Dermis microvascular lymphatic vessel endothelial cell (primary cell): ENCODE measurements around the gene SMTNL2. TPM values are rescaled to one million over a fixed set of nuclear protein-coding genes. Genes with fewer than 3 reads are reported as not detected.

Experiments used
- DNase-seq, 2 donors: peaks; one replicate each; pipeline versions ENCODE4 v3.0.0 to v3.0.0-alpha.2; 2010; ENCODE audit warnings: low read depth in 2 of 2
- total RNA-seq: library from RNA; depleted of rRNA; stranded (reverse); fragments of >200 nt; gene quantifications from 2 replicates; pipeline ENCODE4 v1.2.1, GENCODE V29; 2014

Gene SMTNL2
- total RNA-seq = not detected in 2 replicates

DNA sequence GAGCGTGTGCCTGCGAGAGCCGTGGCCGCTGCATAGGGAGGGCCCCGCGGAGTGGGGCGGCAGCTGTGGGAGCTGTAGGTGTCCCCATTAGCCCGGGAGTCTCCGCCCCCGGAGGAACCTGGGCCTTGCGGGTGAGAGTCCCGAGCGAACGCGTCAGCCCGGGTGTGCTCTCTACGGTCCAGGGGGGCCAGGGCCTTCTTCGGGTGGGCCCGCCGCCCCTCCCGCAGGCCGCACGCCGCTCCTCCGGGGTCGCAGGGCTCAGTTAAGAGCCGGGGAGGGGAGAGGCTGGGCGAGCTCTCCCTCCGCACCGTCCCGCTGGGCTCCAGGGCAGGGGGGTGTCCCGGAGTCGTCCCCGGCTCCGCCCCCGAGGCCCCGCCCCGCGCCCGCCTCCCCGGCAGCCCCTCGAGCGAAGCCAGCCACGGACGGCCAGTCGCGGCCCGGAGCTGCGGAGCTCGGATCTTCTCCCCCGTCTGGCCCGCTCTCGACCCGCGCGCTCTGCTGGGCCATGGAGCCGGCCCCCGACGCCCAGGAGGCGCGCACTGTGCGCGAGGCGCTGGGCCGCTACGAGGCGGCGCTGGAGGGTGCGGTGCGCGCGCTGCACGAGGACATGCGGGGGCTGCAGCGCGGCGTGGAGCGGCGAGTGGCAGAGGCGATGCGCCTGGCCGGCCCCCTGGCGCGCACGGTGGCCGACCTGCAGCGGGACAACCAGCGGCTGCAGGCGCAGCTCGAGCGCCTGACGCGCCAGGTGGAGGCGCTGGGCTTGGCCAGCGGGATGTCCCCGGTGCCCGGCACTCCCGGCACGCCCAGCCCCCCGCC, at the start of gene SMTNL2:
Gene SMTNL2 (plus strand): TSS at position 429 of the 816 bp plus-strand sequence. CDS start 77 bp downstream, at position 506.
- peak in 1 of 2 donors; percentile 7 for DNase-seq

GRCh38 chr17:4534928-4535666, 49.2 kb upstream of the SMTNL2 start:
- no peak for DNase-seq

GRCh38 chr17:4535667-4536258, 48.6 kb upstream of the SMTNL2 start:
- DNase-seq = no peak

DNA sequence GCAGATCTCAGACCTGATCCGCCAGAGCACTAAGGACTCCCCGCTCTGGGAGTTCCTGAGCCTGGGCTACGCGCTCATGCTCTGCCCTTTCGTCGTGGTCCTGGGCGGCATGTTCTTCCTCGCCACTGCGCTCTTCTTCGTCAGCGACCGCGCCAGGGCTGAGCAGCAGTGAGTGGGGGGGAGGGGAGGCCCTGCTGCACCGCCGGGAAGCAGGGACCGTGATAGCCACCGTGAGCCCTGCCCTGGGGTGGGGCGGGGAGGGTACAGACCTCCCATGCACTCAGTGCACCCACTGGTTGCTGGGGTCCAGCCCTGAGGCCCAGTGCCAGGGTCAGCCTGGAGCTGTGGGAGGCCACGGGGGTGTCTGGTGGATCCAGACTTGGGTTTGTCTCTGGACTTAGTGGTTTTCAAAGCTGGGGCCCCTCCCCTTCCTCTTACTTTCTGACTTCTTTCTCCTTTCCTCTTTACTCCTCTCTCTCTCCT, 48.0 kb upstream of the SMTNL2 start:
- DNase-seq = no peak

DNA sequence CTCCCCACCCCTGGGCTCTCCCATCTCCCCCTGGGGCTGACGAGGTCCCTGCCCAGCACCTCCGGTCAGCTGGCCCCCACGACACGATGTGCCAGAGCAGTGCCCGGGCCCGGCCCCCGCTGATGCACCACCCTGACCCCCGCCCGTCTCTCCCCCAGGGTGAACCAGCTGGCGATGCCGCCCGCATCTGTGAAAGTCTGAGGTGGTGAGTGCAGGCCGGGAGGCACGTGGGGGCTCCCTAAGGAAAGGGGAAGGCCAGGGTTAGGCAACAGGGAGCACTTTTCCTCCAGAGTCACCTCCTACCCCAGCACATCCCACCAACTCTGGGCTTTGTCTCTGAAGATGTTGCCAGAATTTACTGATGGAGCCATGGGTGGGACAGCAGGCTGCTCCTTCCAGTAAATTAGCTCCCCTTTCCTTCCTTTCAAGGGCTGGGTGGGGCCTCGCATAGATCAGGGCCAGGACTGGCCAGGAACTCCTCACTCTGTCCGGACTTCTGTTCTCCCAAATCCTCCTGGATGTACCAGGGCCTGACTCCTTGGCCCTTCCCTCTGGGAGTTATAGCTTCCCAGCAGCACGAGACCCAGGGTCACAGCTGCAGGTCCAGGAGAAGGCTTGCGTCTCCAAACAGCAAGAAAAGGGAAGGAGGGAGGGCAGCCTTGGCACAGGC, 47.5 kb upstream of the SMTNL2 start:
- no peak for DNase-seq

- DNase-seq = no peak
Observed at GRCh38 chr17:4537451-4538235, 46.7 kb upstream of the SMTNL2 start.

GRCh38 chr17:4538236-4539002, 45.9 kb upstream of the SMTNL2 start:
- DNase-seq = no peak

DNA sequence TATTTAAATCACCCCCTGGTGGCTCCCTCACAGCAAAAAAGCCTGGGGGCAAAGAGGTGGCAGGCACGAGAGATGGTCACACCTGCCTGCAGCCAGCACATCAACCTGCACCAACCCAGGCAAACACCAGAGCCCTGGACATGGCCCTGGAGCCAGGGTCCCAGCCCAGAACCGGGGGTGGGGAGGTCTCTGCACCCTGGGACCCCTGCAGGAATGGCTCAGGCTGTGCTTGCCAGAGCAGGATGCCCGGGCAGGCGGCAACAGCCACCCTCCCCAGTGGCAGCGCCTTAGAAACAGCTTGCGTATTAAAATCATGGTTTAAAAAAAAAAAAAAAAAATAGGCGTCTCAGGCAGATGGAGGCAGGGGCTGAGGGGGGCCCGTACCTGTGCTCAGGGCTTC, 45.3 kb upstream of the SMTNL2 start:
- DNase-seq = no peak

- no peak for DNase-seq
Observed at GRCh38 chr17:4539576-4540223, 44.6 kb upstream of the SMTNL2 start.

DNA sequence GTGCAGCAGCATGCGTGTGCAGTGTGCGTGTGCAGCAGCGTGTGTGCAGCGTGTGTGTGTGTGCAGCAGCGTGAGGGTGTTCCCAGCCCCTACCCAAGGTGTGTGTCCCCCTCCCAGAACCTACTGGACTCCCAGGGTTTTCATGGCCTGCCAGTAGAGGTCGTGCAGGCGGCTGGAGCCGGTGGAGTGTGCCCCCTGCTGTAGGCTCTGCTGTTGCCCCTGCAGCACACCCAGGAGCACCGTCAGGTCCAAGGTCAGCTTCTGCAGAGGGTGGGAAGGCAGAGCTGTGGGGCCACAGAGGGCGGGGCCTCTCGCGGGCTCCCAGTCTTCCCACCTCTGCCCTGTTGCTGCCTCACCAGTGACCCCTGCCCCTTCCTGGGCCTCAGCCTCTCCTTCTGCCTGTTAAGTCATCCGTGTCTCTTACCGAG, 44.1 kb upstream of the SMTNL2 start:
- DNase-seq = peak in 1 of 2 donors; percentile 62

DNA sequence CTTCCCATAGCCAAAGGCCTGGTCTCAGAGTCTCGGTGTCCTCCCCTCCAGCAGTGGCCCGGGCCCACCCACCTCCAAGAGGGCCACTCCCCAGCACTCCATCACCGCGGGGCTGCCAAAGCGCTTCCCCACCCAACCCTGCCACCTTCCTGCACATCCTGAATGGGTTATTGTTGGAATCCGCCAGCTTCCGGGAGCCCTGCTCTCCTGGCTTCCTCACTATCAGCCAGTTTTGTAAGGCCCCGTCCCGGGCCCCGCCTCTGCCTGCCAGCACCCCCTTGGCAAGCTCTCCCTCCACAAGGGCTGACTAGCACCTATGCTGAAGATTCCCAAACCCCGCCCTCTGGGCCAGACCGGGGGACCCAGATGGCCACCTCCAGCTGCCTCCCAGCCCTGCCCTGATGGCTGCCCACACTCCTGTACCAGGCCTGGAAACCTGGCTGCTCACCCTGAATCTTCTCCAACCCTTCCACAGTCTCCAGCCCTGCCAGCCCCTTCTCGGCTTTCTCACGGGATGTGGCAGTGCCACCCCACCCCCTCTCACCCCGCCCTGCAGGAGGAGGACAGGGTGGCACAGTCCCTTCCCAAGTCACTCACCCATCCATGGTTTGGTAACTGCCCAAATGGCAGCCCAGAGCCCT, 43.5 kb upstream of the SMTNL2 start:
- peak in 1 of 2 donors; percentile 58 for DNase-seq

- no peak for DNase-seq
Observed at GRCh38 chr17:4541328-4542002, 42.9 kb upstream of the SMTNL2 start.

DNA sequence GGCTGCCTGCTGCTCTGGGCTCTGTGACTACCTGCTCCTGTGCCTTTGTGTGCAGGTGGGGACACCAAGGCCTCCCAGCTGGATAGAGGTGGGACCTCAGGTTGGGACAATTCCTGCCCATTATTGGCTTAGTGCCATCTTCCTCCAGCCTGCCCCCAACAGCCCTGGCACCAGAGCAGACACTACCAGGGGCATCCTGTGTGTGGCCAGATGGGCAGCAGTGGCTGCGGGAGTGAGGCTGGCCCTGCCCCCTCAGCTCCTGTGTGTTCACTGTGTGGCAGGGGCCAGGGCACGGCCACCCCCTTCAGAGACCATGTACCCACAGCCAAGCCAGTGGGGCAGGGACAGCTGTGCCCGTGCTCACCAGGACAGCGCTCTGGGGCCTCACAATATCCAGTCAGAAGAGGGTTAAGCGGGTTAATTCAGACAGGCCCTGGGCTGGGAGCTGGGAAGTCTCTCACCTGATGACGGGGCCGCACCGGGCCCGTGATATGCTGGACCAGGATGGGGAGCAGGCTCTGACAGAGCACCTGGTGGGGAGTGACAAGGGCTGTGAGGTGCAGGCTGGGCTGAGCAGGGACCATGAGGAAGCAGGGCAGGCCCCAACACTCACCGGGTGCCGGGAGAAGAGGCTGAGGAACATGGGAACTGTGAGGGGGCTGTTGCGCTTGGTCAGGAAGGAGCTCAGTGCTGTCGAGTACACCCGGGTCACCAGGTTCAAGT, 42.2 kb upstream of the SMTNL2 start:
- no peak for DNase-seq

- DNase-seq = no peak
Observed at GRCh38 chr17:4542726-4543191, 41.6 kb upstream of the SMTNL2 start.

- DNase-seq = no peak
Observed at GRCh38 chr17:4543557-4544026, 40.7 kb upstream of the SMTNL2 start.

DNA sequence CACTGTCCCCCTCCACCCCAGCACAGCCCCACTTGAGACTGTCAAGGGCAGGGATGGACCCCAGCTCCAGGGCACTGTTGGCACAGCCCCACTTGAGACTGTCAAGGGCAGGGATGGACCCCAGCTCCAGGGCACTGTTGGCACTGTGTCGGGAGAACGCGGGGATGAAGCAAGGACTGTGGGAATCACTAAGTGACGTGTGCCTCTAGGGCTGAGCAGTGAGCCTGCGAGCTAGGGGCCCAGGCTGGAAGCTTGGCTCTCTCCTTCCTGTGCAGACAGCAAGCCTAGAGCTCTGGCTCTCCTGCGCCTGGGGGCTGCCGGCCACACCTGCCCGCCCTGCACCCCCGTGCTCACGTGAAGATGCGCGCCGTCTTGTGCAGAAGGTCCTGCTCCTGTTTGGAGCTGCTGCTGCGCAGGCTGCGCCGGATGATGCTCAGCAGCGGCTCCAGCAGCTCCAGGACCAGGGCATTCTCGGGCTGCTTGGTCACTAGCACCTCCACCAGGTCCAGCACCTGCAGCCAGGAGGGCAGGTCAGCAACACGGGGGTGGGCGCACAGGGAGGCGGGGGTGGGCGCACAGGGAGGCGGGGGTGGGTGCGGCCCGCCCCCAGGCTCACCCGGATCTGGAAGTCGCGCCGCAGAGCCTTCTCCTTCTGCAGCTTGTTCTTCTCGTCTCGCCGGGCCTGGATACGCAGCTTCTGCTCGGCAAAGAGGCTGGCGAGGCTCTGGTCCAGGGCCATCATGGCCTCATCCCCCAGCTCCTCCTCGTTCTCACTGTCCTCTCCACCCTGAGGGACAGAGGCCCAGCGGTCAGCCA, 40.0 kb upstream of the SMTNL2 start:
- no peak for DNase-seq

GRCh38 chr17:4544951-4545216, 39.4 kb upstream of the SMTNL2 start:
- DNase-seq = no peak
